Smooth muscle cell of trachea (primary cell): ENCODE data around the gene NCOA3. TPM values are rescaled to one million over a fixed set of nuclear protein-coding genes. Genes with fewer than 3 reads are reported as not detected.

Experiments used
- total RNA-seq: library from RNA; depleted of rRNA; stranded (reverse); fragments of >200 nt; gene quantifications from 2 replicates; pipeline ENCODE4 v1.2.1, GENCODE V29; 2014

Gene NCOA3
- total RNA-seq, result 21.2 and 24.3 TPM in 2 replicates

GRCh38 chr20:47501482-47502270, at the start of gene NCOA3:
Gene NCOA3 (plus strand): TSS chr20:47501887. CDS start chr20:47622248, 120,361 bp downstream.

Other genes starting within 250 kb of the NCOA3 start
- 10.8 and 15.7 TPM in 2 replicates for gene ZMYND8, start 145.2 kb upstream of the NCOA3 start, total RNA-seq